Activated CD8-positive, alpha-beta T cell treated with anti-CD3 and anti-CD28 coated beads for 36 hours (primary cell): ENCODE measurements around the gene EFNA5. TPM values are rescaled to one million over a fixed set of nuclear protein-coding genes. Genes with fewer than 3 reads are reported as not detected.

ENCODE experiments used
- ATAC-seq: fragments of 200-7000 bp; cut with Tn5 transposase; one replicate; pipeline ENCODE4 v1.10.0; 2021; ENCODE audit warnings: mild to moderate bottlenecking, moderate library complexity
- CTCF ChIA-PET: fragments of 350-600 bp; sonication (Branson Sonifier 250); formaldehyde crosslinking; loops from one replicate; lab custom pipeline; 2021; ENCODE audit warnings: antibody characterized with exemption; lab: Charles Lee
- POLR2A ChIA-PET: fragments of 350-600 bp; sonication (Branson Sonifier 250); formaldehyde crosslinking; loops from one replicate; lab custom pipeline; 2021; ENCODE audit warnings: antibody characterized with exemption; lab: Charles Lee
- DNase-seq: peaks from one replicate; pipeline ENCODE4 v3.0.0-alpha.2; 2020
- H3K27ac Mint-ChIP-seq: one replicate; pipeline ENCODE4 v1.8.0; 2021; ENCODE audit warnings: mild to moderate bottlenecking, mixed read lengths
- H3K27me3 Mint-ChIP-seq: one replicate; pipeline ENCODE4 v1.8.0; 2021; ENCODE audit warnings: mixed read lengths
- H3K36me3 Mint-ChIP-seq: one replicate; pipeline ENCODE4 v1.8.0; 2021; ENCODE audit warnings: low read depth, mixed read lengths
- H3K4me1 Mint-ChIP-seq: one replicate; pipeline ENCODE4 v1.8.0; 2021; ENCODE audit warnings: low read depth, mixed read lengths
- H3K4me3 Mint-ChIP-seq: one replicate; pipeline ENCODE4 v1.8.0; 2021; ENCODE audit warnings: mild to moderate bottlenecking, moderate library complexity, mixed read lengths
- H3K9me3 Mint-ChIP-seq: one replicate; pipeline ENCODE4 v1.8.0; 2021; ENCODE audit warnings: mixed read lengths
- CTCF ChIP-seq: fragments of 200-600 bp; IDR thresholded peaks from one replicate; pipeline ENCODE4 v1.8.0; 2022; ENCODE audit warnings: antibody characterized with exemption, mild to moderate bottlenecking
- intact Hi-C: fragments of 100-400 bp; cut with micrococcal nuclease; formaldehyde crosslinking; loops from one replicate; pipeline ENCODE4 v1.10.0; 2022
- total RNA-seq, 2 experiments: library from RNA; stranded (reverse); gene quantifications; one replicate each; pipeline ENCODE4 v1.2.3, GENCODE V29; 2021

EFNA5 gene
- total RNA-seq, 2 experiments from 2014 or later, result not detected

GRCh38 chr5:107470295-107470582 is 200.5 kb downstream of the EFNA5 start:
- Mint-ChIP-seq H3K4me3 (no peak overlapping the region), H3K9me3 (no peaks in the 10 kb centered on the region), H3K27ac (no peak overlapping the region), H3K4me1 (peaks cover 8% of the 10 kb centered on the region), H3K36me3 (no peaks in the 10 kb centered on the region), H3K27me3 (peaks cover 2% of the 10 kb centered on the region)
- POLR2A ChIA-PET, result no interaction called here
- ATAC-seq, result no peak
- intact Hi-C loops, result no loop called here
- DNase-seq, result no peak
- no peak for TF ChIP-seq CTCF
- CTCF ChIA-PET, result no interaction called here

- Mint-ChIP-seq H3K27me3 (peaks cover 2% of the 10 kb centered on the region), H3K36me3 (no peaks in the 10 kb centered on the region), H3K27ac (no peak overlapping the region), H3K9me3 (no peaks in the 10 kb centered on the region), H3K4me3 (no peak overlapping the region), H3K4me1 (peaks cover 13% of the 10 kb centered on the region)
- ATAC-seq (no peak), DNase-seq (no peak)
- no peak for TF ChIP-seq CTCF
- intact Hi-C loops, result no loop called here
- POLR2A ChIA-PET, result no interaction called here
- CTCF ChIA-PET, result no interaction called here
Observed at GRCh38 chr5:107469485-107470294, 201.0 kb downstream of the EFNA5 start.

DNA sequence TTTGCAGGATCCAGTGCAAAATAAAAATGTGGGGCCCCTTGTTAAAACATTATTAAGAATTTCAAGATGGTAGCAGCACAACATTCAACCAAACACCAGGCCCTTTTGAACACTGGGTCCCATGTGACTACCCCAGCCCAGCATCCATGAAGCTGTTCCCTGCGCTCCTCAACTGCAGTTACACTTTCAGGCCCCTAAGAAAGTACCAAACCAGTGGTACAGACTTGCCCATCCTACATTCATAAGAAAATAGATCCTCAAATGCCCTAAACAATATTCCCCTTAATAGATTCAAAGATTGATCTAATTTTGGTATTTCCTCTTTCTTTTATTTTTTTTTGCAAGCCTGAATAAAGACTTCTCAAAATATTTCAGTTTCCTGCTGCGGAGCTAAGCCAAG is 201.7 kb downstream of the EFNA5 start:
- no peak for TF ChIP-seq CTCF
- POLR2A ChIA-PET, result no interaction called here
- peaks cover 17% of the 10 kb centered on the region for H3K4me1 Mint-ChIP-seq
- CTCF ChIA-PET, result no interaction called here
- ATAC-seq, result no peak
- H3K27me3 Mint-ChIP-seq, result peaks cover 2% of the 10 kb centered on the region
- H3K36me3 Mint-ChIP-seq, result no peaks in the 10 kb centered on the region
- no peak overlapping the region for H3K27ac Mint-ChIP-seq
- H3K9me3 Mint-ChIP-seq, result no peaks in the 10 kb centered on the region
- intact Hi-C loops, result no loop called here
- H3K4me3 Mint-ChIP-seq, result no peak overlapping the region
- DNase-seq, result no peak

DNA sequence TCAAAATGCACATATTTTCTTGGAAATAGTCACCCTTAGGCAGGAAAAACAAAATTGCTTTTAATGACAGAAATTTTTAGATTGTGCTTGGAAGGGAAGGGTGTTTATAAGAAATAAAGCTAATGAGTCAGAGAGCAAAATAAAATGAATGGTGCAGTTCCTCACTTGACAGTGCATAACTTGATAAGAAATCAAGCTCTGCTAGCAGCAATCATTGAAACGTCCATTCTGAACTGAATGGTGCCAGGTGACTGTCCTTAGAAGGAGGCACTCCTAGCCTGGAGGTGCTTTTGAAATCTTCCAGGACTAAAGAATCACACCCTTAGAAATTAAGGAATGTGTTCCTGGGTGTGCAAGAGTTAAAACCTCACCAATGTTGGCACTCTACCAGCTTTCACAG is 202.5 kb downstream of the EFNA5 start:
- no peak for DNase-seq
- Mint-ChIP-seq H3K9me3 (no peaks in the 10 kb centered on the region), H3K27ac (no peak overlapping the region), H3K4me3 (no peak overlapping the region), H3K27me3 (peaks cover 2% of the 10 kb centered on the region), H3K4me1 (peaks cover 17% of the 10 kb centered on the region), H3K36me3 (no peaks in the 10 kb centered on the region)
- ChIA-PET POLR2A (interaction anchor here (1.1 kb wide), 1 partner anchor 26 kb away, joined by 3 read pairs; no protein-coding TSS in a partner anchor), CTCF (interaction anchor here (0.7 kb wide), 1 partner anchor 136 kb away, joined by 3 read pairs; no protein-coding TSS in a partner anchor)
- TF ChIP-seq CTCF, result no peak
- ATAC-seq, result no peak
- intact Hi-C loops, result no loop called here

- Mint-ChIP-seq H3K27me3 (peaks cover 2% of the 10 kb centered on the region), H3K27ac (no peak overlapping the region), H3K36me3 (no peaks in the 10 kb centered on the region), H3K4me1 (peaks cover 17% of the 10 kb centered on the region), H3K9me3 (no peaks in the 10 kb centered on the region), H3K4me3 (no peak overlapping the region)
- no peak for DNase-seq
- POLR2A ChIA-PET, result interaction anchor here (1.1 kb wide), 1 partner anchor 27 kb away, joined by 3 read pairs; no protein-coding TSS in a partner anchor
- CTCF ChIA-PET, result no interaction called here
- TF ChIP-seq CTCF, result no peak
- intact Hi-C loops, result no loop called here
- no peak for ATAC-seq
Observed at GRCh38 chr5:107467137-107467932, 203.4 kb downstream of the EFNA5 start.
